ENCODE data around the gene PRR23E. TPM values are rescaled to one million over a fixed set of nuclear protein-coding genes. Genes with fewer than 3 reads are reported as not detected.

PRR23E gene
- total and polyA plus RNA-seq, 2 donors from 2014 or later, result not detected

- intact Hi-C loops (cut with DNase I), result no loop called here
- Histone ChIP-seq H3K27ac (ENCODE audit: low read depth in 2 of 2, low read length in 2 of 2) (no peak overlapping the region), H3K9me3 (ENCODE audit: control insufficient read depth in 2 of 3, insufficient read depth in 1 of 3, low read length in 3 of 3) (peaks cover 0 to 6% (median 0%) of the 10 kb centered on the region in 3 donors), H3K36me3 (ENCODE audit: control insufficient read depth in 2 of 3, insufficient read depth in 3 of 3, low read length in 3 of 3) (no peaks in the 10 kb centered on the region), H3K9ac (ENCODE audit: low read length in 3 of 3) (no peak overlapping the region), H3K4me1 (ENCODE audit: control insufficient read depth in 2 of 3, insufficient read depth in 2 of 3, low read depth in 1 of 3, low read length in 3 of 3) (no peaks in the 10 kb centered on the region), H3K27me3 (ENCODE audit: control insufficient read depth, insufficient read depth, low read length) (no peaks in the 10 kb centered on the region), H3K4me3 (ENCODE audit: low read length in 3 of 3) (no peak overlapping the region)
- DNase-seq, result no peak
- no peak for FAIRE-seq
- no peak for TF ChIP-seq CTCF (IDR thresholded peaks at IDR 0.05; ENCODE audit: borderline replicate concordance, extremely low read depth, insufficient read depth)
Measured at GRCh38 chr3:127196002-127196401, 3.1 kb downstream of the PRR23E start.

GRCh38 chr3:127196466-127197299, 3.8 kb downstream of the PRR23E start:
- H3K9me3 ChIP-seq (ENCODE audit: control insufficient read depth in 2 of 3, insufficient read depth in 1 of 3, low read length in 3 of 3), result peaks cover 0 to 5% (median 0%) of the 10 kb centered on the region in 3 donors
- DNase-seq, result no peak
- no peak overlapping the region for H3K27ac ChIP-seq (ENCODE audit: low read depth in 2 of 2, low read length in 2 of 2)
- H3K4me3 ChIP-seq (ENCODE audit: low read length in 3 of 3), result no peak overlapping the region
- intact Hi-C loops (cut with DNase I), result no loop called here
- H3K36me3 ChIP-seq (ENCODE audit: control insufficient read depth in 2 of 3, insufficient read depth in 3 of 3, low read length in 3 of 3), result no peaks in the 10 kb centered on the region
- FAIRE-seq, result no peak
- no peaks in the 10 kb centered on the region for H3K4me1 ChIP-seq (ENCODE audit: control insufficient read depth in 2 of 3, insufficient read depth in 2 of 3, low read depth in 1 of 3, low read length in 3 of 3)
- H3K27me3 ChIP-seq (ENCODE audit: control insufficient read depth, insufficient read depth, low read length), result no peaks in the 10 kb centered on the region
- H3K9ac ChIP-seq (ENCODE audit: low read length in 3 of 3), result no peak overlapping the region
- no peak for TF ChIP-seq CTCF (IDR thresholded peaks at IDR 0.05; ENCODE audit: borderline replicate concordance, extremely low read depth, insufficient read depth)

- Histone ChIP-seq H3K4me3 (ENCODE audit: low read length in 3 of 3) (no peak overlapping the region), H3K4me1 (ENCODE audit: control insufficient read depth in 2 of 3, insufficient read depth in 2 of 3, low read depth in 1 of 3, low read length in 3 of 3) (no peaks in the 10 kb centered on the region), H3K27me3 (ENCODE audit: control insufficient read depth, insufficient read depth, low read length) (no peaks in the 10 kb centered on the region), H3K9ac (ENCODE audit: low read length in 3 of 3) (no peak overlapping the region), H3K36me3 (ENCODE audit: control insufficient read depth in 2 of 3, insufficient read depth in 3 of 3, low read length in 3 of 3) (no peaks in the 10 kb centered on the region), H3K9me3 (ENCODE audit: control insufficient read depth in 2 of 3, insufficient read depth in 1 of 3, low read length in 3 of 3) (peaks cover 0 to 3% (median 0%) of the 10 kb centered on the region in 3 donors), H3K27ac (ENCODE audit: low read depth in 2 of 2, low read length in 2 of 2) (no peak overlapping the region)
- DNase-seq (peak in 1 of 5 donors; percentile 9), FAIRE-seq (no peak)
- intact Hi-C loops (cut with DNase I), result no loop called here
- TF ChIP-seq CTCF (IDR thresholded peaks at IDR 0.05; ENCODE audit: borderline replicate concordance, extremely low read depth, insufficient read depth), result no peak
Measured at GRCh38 chr3:127197300-127198189, 4.6 kb downstream of the PRR23E start.
